Measurements from ENCODE around the gene DLK2. TPM values are rescaled to one million over a fixed set of nuclear protein-coding genes. Genes with fewer than 3 reads are reported as not detected.

Gene DLK2
- total RNA-seq, 3 donors from 2014 or later: 3.6 to 8.9 TPM; not detected in 1

GRCh38 chr6:43451348-43451747, 4.0 kb downstream of the DLK2 start:
- H3K4me1 ChIP-seq: no peaks in the 10 kb centered on the region
- H3K27me3 ChIP-seq: peaks cover 0 to 2% of the 10 kb centered on the region in 2 donors
- H3K4me3 ChIP-seq: no peak overlapping the region
- no peak for DNase-seq (ENCODE audit: low spot score in 2 of 2)
- no peaks in the 10 kb centered on the region for H3K36me3 ChIP-seq
- no peaks in the 10 kb centered on the region for H3K9me3 ChIP-seq
- TF ChIP-seq POLR2A (IDR thresholded peaks at IDR 0.05) (no peak), CTCF (IDR thresholded peaks at IDR 0.05) (no peak), POLR2AphosphoS5 (IDR thresholded peaks at IDR 0.05) (no peak)
- intact Hi-C loops (cut with DNase I; ENCODE audit: low total_unique reads): loop anchor here (10.0 kb wide), 1 partner anchor 53 kb away; no protein-coding TSS in a partner anchor
- H3K27ac ChIP-seq: no peak overlapping the region

GRCh38 chr6:43450699-43451131, 4.6 kb downstream of the DLK2 start:
- no peak for DNase-seq (ENCODE audit: low spot score in 2 of 2)
- intact Hi-C loops (cut with DNase I; ENCODE audit: low total_unique reads): loop anchor here (10.0 kb wide), 1 partner anchor 54 kb away; no protein-coding TSS in a partner anchor
- Histone ChIP-seq H3K27ac (no peak overlapping the region), H3K36me3 (no peaks in the 10 kb centered on the region), H3K27me3 (no peaks in the 10 kb centered on the region), H3K9me3 (no peaks in the 10 kb centered on the region), H3K4me3 (no peak overlapping the region), H3K4me1 (no peaks in the 10 kb centered on the region)
- TF ChIP-seq CTCF (IDR thresholded peaks at IDR 0.05): no peak
- TF ChIP-seq POLR2A (IDR thresholded peaks at IDR 0.05): no peak
- TF ChIP-seq POLR2AphosphoS5 (IDR thresholded peaks at IDR 0.05): no peak

- Histone ChIP-seq H3K4me3 (no peak overlapping the region), H3K27me3 (no peaks in the 10 kb centered on the region), H3K36me3 (no peaks in the 10 kb centered on the region), H3K4me1 (no peaks in the 10 kb centered on the region), H3K27ac (no peak overlapping the region), H3K9me3 (no peaks in the 10 kb centered on the region)
- no peak for DNase-seq (ENCODE audit: low spot score in 2 of 2)
- intact Hi-C loops (cut with DNase I; ENCODE audit: low total_unique reads): no loop called here
- TF ChIP-seq CTCF (IDR thresholded peaks at IDR 0.05): no peak
Observed at GRCh38 chr6:43448916-43449315, 6.4 kb downstream of the DLK2 start.

- Histone ChIP-seq H3K4me1 (no peaks in the 10 kb centered on the region), H3K27ac (no peak overlapping the region), H3K36me3 (no peaks in the 10 kb centered on the region), H3K9me3 (no peaks in the 10 kb centered on the region), H3K27me3 (no peaks in the 10 kb centered on the region), H3K4me3 (no peak overlapping the region)
- DNase-seq (ENCODE audit: low spot score in 2 of 2): no peak
- intact Hi-C loops (cut with DNase I; ENCODE audit: low total_unique reads): no loop called here
- no peak for TF ChIP-seq CTCF (IDR thresholded peaks at IDR 0.05)
- TF ChIP-seq POLR2AphosphoS5 (IDR thresholded peaks at IDR 0.05): no peak
- no peak for TF ChIP-seq POLR2A (IDR thresholded peaks at IDR 0.05)
Observed at GRCh38 chr6:43447604-43448003, 7.7 kb downstream of the DLK2 start.

- DNase-seq (ENCODE audit: low spot score in 2 of 2): no peak
- no peak for TF ChIP-seq POLR2A (IDR thresholded peaks at IDR 0.05)
- TF ChIP-seq POLR2AphosphoS5 (IDR thresholded peaks at IDR 0.05): no peak
- intact Hi-C loops (cut with DNase I; ENCODE audit: low total_unique reads): no loop called here
- H3K27me3 ChIP-seq: no peaks in the 10 kb centered on the region
- H3K4me1 ChIP-seq: no peaks in the 10 kb centered on the region
- no peaks in the 10 kb centered on the region for H3K36me3 ChIP-seq
- H3K4me3 ChIP-seq: no peak overlapping the region
- no peaks in the 10 kb centered on the region for H3K9me3 ChIP-seq
- H3K27ac ChIP-seq: no peak overlapping the region
Observed at GRCh38 chr6:43445576-43445975, 9.8 kb downstream of the DLK2 start.

GRCh38 chr6:43444582-43444981, 10.8 kb downstream of the DLK2 start:
- TF ChIP-seq CTCF (IDR thresholded peaks at IDR 0.05) (no peak), POLR2AphosphoS5 (IDR thresholded peaks at IDR 0.05) (no peak), POLR2A (IDR thresholded peaks at IDR 0.05) (no peak)
- no peak overlapping the region for H3K4me3 ChIP-seq
- no peaks in the 10 kb centered on the region for H3K9me3 ChIP-seq
- H3K4me1 ChIP-seq: no peaks in the 10 kb centered on the region
- no peak overlapping the region for H3K27ac ChIP-seq
- intact Hi-C loops (cut with DNase I; ENCODE audit: low total_unique reads): no loop called here
- no peaks in the 10 kb centered on the region for H3K27me3 ChIP-seq
- DNase-seq (ENCODE audit: low spot score in 2 of 2): no peak
- H3K36me3 ChIP-seq: no peaks in the 10 kb centered on the region
